HG03442 (cell line): ENCODE data around the gene F3.
"Not testable (repeated sequence)": the region's sequence is repeated elsewhere in the genome, so short reads cannot be mapped to it uniquely, and the experiment has no call there.

Experiments
- ATAC-seq: cut with Tn5 transposase; IDR thresholded peaks from one replicate; pipeline ENCODE4 v1.9.1; 2021; ENCODE audit warnings: mild to moderate bottlenecking, moderate library complexity; ENCODE audit not compliant: unreplicated experiment

The F3 gene

GRCh38 chr1:94541246-94542087 lies at the start of gene F3:
F3 (minus strand) TSS chr1:94541759; CDS start chr1:94541636, 123 bp downstream.
- ATAC-seq = peak; percentile 80

- no peak for ATAC-seq
Measured at GRCh38 chr1:94590203-94591137, 48.9 kb upstream of the F3 start.

- ATAC-seq = no peak
Measured at GRCh38 chr1:94589728-94590127, 48.2 kb upstream of the F3 start.

GRCh38 chr1:94582565-94582964 lies 41.0 kb upstream of the F3 start:
- ATAC-seq = no peak

- no peak for ATAC-seq
Measured at GRCh38 chr1:94580367-94581115, 39.0 kb upstream of the F3 start.

- ATAC-seq = no peak
Measured at GRCh38 chr1:94579876-94580294, 38.3 kb upstream of the F3 start.

- ATAC-seq = no peak
Measured at GRCh38 chr1:94578856-94579255, 37.3 kb upstream of the F3 start.

- not testable (repeated sequence) for ATAC-seq
Measured at GRCh38 chr1:94573917-94574316, 32.4 kb upstream of the F3 start.

- ATAC-seq = no peak
Measured at GRCh38 chr1:94572780-94573179, 31.2 kb upstream of the F3 start.

GRCh38 chr1:94570965-94571364 lies 29.4 kb upstream of the F3 start:
- ATAC-seq = not testable (repeated sequence)

- not testable (repeated sequence) for ATAC-seq
Measured at GRCh38 chr1:94568806-94569205, 27.2 kb upstream of the F3 start.

GRCh38 chr1:94567975-94568607 lies 26.5 kb upstream of the F3 start:
- not testable (repeated sequence) for ATAC-seq

GRCh38 chr1:94566436-94566835 lies 24.9 kb upstream of the F3 start:
- not testable (repeated sequence) for ATAC-seq

- no peak for ATAC-seq
Measured at GRCh38 chr1:94565901-94566300, 24.3 kb upstream of the F3 start.

GRCh38 chr1:94562519-94563260 lies 21.1 kb upstream of the F3 start:
- no peak for ATAC-seq

- no peak for ATAC-seq
Measured at GRCh38 chr1:94560333-94560732, 18.8 kb upstream of the F3 start.

- ATAC-seq = no peak
Measured at GRCh38 chr1:94559921-94560320, 18.4 kb upstream of the F3 start.

- ATAC-seq = no peak
Measured at GRCh38 chr1:94555091-94555490, 13.5 kb upstream of the F3 start.

- no peak for ATAC-seq
Measured at GRCh38 chr1:94554580-94554979, 13.0 kb upstream of the F3 start.

- ATAC-seq = no peak
Measured at GRCh38 chr1:94553931-94554330, 12.4 kb upstream of the F3 start.
